Kidney (tissue), 14 donors: ENCODE data around the gene ABL1. TPM values are rescaled to one million over a fixed set of nuclear protein-coding genes. Genes with fewer than 3 reads are reported as not detected.

Experiments used
- DNase-seq, 5 donors: peaks; one replicate each; pipeline ENCODE4 v3.0.0-alpha.2; 2013 to 2020
- FAIRE-seq: peaks from 2 replicates; lab custom pipeline; 2012; peaks lifted over from hg19 to GRCh38; lab: Jason Lieb, UNC
- H3K27ac ChIP-seq, 2 donors: one replicate each; pipeline ENCODE4 v1.7.0; 2013; ENCODE audit warnings: low read depth in 2 of 2, low read length in 2 of 2, inconsistent platforms in 1 of 2
- H3K27me3 ChIP-seq: one replicate; pipeline ENCODE4 v1.7.1; 2013; ENCODE audit warnings: low read length, inconsistent platforms; ENCODE audit not compliant: control insufficient read depth, insufficient read depth
- H3K36me3 ChIP-seq, 3 donors: one replicate each; pipeline versions ENCODE4 v1.7.0 to v1.7.1; 2013; ENCODE audit warnings: low read length in 3 of 3, control low read depth in 1 of 3, inconsistent platforms in 1 of 3; ENCODE audit not compliant: insufficient read depth in 3 of 3, control insufficient read depth in 2 of 3
- H3K4me1 ChIP-seq, 3 donors: one replicate each; pipeline versions ENCODE4 v1.7.0 to v1.7.1; 2013; ENCODE audit warnings: low read length in 3 of 3, inconsistent platforms in 1 of 3, low read depth in 1 of 3; ENCODE audit not compliant: control insufficient read depth in 2 of 3, insufficient read depth in 2 of 3
- H3K4me3 ChIP-seq, 3 donors: one replicate each; pipeline versions ENCODE4 v1.7.0 to v1.8.1; 2013; ENCODE audit warnings: low read length in 3 of 3, control low read depth in 1 of 3, inconsistent platforms in 1 of 3
- H3K9ac ChIP-seq, 3 donors: one replicate each; pipeline versions ENCODE4 v1.7.0 to v1.7.1; 2013; ENCODE audit warnings: low read length in 3 of 3, control low read depth in 1 of 3, inconsistent platforms in 1 of 3
- H3K9me3 ChIP-seq, 3 donors: one replicate each; pipeline versions ENCODE4 v1.7.0 to v1.7.1; 2013; ENCODE audit warnings: low read length in 3 of 3, control low read depth in 1 of 3, inconsistent platforms in 1 of 3; ENCODE audit not compliant: control insufficient read depth in 2 of 3, insufficient read depth in 1 of 3
- intact Hi-C: fragments of 100-400 bp; cut with DNase I; formaldehyde crosslinking; loops from one replicate; pipeline ENCODE4 v1.11.1; 2022
- polyA plus RNA-seq: library from polyadenylated mRNA; stranded (reverse); fragments of 350-450 nt; fragmentation: Illumina TruSeq; extraction: RNeasy Lipid Tissue Mini Kit (QIAGEN cat#74804); gene quantifications from one replicate; pipeline ENCODE4 v1.2.3, GENCODE V29; 2014; ENCODE audit warnings: low read depth, low replicate concordance; ENCODE audit not compliant: insufficient read depth
- total RNA-seq: library from RNA; stranded (reverse); fragmentation: NEBNext Ultra II Directional; extraction: Animal tissue kit (Norgen Biotek cat#: 25700); gene quantifications from one replicate; pipeline ENCODE4 v1.2.1, GENCODE V29; 2021
- TF ChIP-seq, protein P1 (sequence below): IDR thresholded peaks from 3 replicates; pipeline ENCODE4 v1.5.1; 2012; ENCODE audit warnings: mild to moderate bottlenecking, moderate library complexity, borderline replicate concordance; ENCODE audit not compliant: insufficient read depth; ENCODE audit errors: extremely low read depth
- donor health status: control.
- donor health status: control.
- donor health status: control.
- donor health status: control.
- donor health status: control.
- donor health status: DM: yes; HTN: yes; CAD: no.
- donor health status: Normal renal cell carcinoma (clear cell type).

ABL1 gene
- total and polyA plus RNA-seq, 2 donors from 2014 or later: 15.0 to 63.6 TPM

DNA sequence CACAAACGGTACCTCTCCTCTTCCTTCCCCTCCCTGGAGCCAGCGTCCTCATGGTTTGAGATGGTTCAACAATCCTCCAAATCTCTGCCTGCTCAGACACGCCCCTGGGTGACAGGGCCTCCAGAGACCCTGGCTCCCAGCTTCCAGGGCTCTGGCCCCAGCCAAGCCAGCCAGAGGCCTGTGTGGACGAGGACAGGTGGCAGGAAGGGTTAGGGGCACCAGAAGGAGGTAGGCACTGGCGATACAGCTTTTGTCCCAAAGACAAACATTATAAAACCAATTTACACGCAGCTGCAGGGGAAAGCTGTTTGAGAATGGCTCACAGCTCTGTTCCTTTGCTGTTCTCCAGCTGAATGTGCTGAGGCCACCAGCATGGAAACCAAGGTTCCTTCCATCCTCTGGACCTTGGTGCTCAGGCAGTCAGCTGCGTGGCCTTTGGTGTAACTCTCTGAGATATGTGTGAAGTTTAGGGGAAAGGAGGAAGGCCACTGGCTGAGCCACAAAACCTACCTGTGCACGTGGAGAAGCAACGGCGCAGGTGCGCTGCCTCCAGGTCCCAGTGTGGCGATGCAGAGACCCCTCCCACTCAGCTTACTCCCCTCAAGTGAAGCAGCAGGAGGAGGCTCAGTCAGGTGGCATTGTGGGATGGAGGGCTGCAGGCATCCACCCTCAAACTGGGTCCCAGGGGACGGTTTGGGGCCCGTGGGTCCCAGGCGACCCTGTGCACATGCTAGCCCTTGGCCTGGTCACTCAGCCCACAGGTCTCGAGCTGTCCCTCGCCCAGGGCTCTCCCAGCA lies 65.8 kb downstream of the ABL1 start:
- TF ChIP-seq, protein P1, sequence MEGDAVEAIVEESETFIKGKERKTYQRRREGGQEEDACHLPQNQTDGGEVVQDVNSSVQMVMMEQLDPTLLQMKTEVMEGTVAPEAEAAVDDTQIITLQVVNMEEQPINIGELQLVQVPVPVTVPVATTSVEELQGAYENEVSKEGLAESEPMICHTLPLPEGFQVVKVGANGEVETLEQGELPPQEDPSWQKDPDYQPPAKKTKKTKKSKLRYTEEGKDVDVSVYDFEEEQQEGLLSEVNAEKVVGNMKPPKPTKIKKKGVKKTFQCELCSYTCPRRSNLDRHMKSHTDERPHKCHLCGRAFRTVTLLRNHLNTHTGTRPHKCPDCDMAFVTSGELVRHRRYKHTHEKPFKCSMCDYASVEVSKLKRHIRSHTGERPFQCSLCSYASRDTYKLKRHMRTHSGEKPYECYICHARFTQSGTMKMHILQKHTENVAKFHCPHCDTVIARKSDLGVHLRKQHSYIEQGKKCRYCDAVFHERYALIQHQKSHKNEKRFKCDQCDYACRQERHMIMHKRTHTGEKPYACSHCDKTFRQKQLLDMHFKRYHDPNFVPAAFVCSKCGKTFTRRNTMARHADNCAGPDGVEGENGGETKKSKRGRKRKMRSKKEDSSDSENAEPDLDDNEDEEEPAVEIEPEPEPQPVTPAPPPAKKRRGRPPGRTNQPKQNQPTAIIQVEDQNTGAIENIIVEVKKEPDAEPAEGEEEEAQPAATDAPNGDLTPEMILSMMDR: no peak
- no peaks in the 10 kb centered on the region for H3K27me3 ChIP-seq
- H3K9ac ChIP-seq: no peak overlapping the region
- intact Hi-C loops: no loop called here
- H3K36me3 ChIP-seq: no peaks in the 10 kb centered on the region
- H3K4me1 ChIP-seq: no peaks in the 10 kb centered on the region
- FAIRE-seq (no peak), DNase-seq (no peak)
- no peak overlapping the region for H3K27ac ChIP-seq
- H3K4me3 ChIP-seq: no peak overlapping the region
- no peaks in the 10 kb centered on the region for H3K9me3 ChIP-seq

DNA sequence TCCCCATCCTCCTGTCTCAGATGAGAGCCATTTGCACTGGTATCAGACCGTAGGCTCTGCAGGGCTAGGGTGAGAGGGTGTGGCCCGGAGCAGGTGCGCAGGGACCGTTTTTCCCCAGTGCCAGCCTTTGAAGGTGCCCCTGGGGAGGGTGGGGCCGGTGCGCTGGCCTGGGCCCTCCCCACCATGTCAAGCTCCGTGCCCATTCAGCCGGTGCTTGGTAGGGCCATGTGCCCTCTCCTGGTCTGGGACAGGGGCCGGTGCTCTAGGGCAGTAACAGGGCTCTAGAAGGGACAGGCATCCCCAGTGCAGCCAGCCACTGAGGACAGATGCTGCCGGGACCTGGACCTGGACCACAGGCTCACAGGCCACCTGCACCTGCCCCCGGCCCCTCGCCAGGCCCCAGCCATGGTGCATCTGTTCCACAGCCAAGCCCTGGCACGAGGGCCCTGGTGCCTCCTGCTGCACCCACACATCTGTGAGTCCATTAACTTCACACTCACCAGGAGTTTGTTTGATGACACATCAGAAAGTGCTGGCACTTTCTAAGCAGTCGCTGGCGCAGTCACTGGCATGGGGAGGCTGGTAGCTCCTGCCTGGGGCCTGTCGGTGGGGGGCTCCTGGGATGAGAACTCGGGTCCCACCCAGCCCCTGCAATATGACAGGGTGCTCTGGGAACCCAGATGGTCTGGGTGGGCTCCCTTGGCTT lies 66.6 kb downstream of the ABL1 start:
- Histone ChIP-seq H3K27ac (no peak overlapping the region), H3K4me1 (no peaks in the 10 kb centered on the region), H3K27me3 (no peaks in the 10 kb centered on the region)

GRCh38 chr9:130902204-130903185 lies 67.4 kb downstream of the ABL1 start:
- DNase-seq (no peak), FAIRE-seq (no peak)
- no peak overlapping the region for H3K9ac ChIP-seq
- H3K4me1 ChIP-seq: no peaks in the 10 kb centered on the region
- no peaks in the 10 kb centered on the region for H3K9me3 ChIP-seq
- H3K27me3 ChIP-seq: no peaks in the 10 kb centered on the region
- no peak overlapping the region for H3K4me3 ChIP-seq
- no peaks in the 10 kb centered on the region for H3K36me3 ChIP-seq
- intact Hi-C loops: no loop called here
- TF ChIP-seq, protein P1: no peak
- H3K27ac ChIP-seq: no peak overlapping the region

More for the DNA sequence above, 66.6 kb downstream of the ABL1 start:
- no peak overlapping the region for H3K4me3 ChIP-seq
- H3K9ac ChIP-seq: no peak overlapping the region
- intact Hi-C loops: no loop called here
- TF ChIP-seq, protein P1: no peak
- no peak for DNase-seq
- no peaks in the 10 kb centered on the region for H3K9me3 ChIP-seq
- no peak for FAIRE-seq
- H3K36me3 ChIP-seq: no peaks in the 10 kb centered on the region
